H1 (cell line): Measurements from ENCODE around the gene DIO3. TPM values are rescaled to one million over a fixed set of nuclear protein-coding genes. Genes with fewer than 3 reads are reported as not detected.

Source experiments
- CTCF ChIA-PET: fragments of 300-600 bp; sonication (Branson Sonifier 250); formaldehyde crosslinking; loops from one replicate; lab custom pipeline; 2021; ENCODE audit not compliant: partially characterized antibody; lab: Charles Lee
- POLR2A ChIA-PET: fragments of 300-600 bp; sonication (Branson Sonifier 250); formaldehyde crosslinking; loops from one replicate; lab custom pipeline; 2021; ENCODE audit warnings: inconsistent platforms; ENCODE audit not compliant: partially characterized antibody; lab: Charles Lee
- DNase-seq, 2 experiments: peaks; one replicate each; pipeline versions ENCODE4 v3.0.0 to v3.0.0-alpha.2; 2010 to 2022; ENCODE audit warnings: low spot score in 2 of 2, low read depth in 1 of 2, mixed read lengths in 1 of 2
- FAIRE-seq: peaks from 2 replicates; lab custom pipeline; 2011; peaks lifted over from hg19 to GRCh38; lab: Jason Lieb, UNC
- H2AFZ ChIP-seq: 2 replicates; pipeline ENCODE4 v1.8.1; 2012; ENCODE audit warnings: low read length, inconsistent platforms
- H2AK5ac ChIP-seq: 2 replicates; pipeline ENCODE4 v1.6.1; 2013; ENCODE audit warnings: low read depth, low read length
- H2BK120ac ChIP-seq: replicated peaks from 2 replicates; pipeline ENCODE3; 2013; ENCODE audit warnings: low read depth, low read length, inconsistent platforms
- H2BK12ac ChIP-seq: 2 replicates; pipeline ENCODE4 v1.6.1; 2013; ENCODE audit warnings: low read depth, low read length
- H2BK15ac ChIP-seq: 2 replicates; pipeline ENCODE4 v1.6.1; 2013; ENCODE audit warnings: low read length
- H2BK20ac ChIP-seq: 2 replicates; pipeline ENCODE4 v1.6.1; 2013; ENCODE audit warnings: low read length
- H2BK5ac ChIP-seq: 2 replicates; pipeline ENCODE4 v1.6.1; 2013; ENCODE audit warnings: low read depth, low read length
- H3K14ac ChIP-seq: 2 replicates; pipeline ENCODE4 v1.6.1; 2013; ENCODE audit warnings: inconsistent platforms; ENCODE audit not compliant: insufficient read length
- H3K18ac ChIP-seq: 2 replicates; pipeline ENCODE4 v1.6.1; 2013; ENCODE audit warnings: low read length; ENCODE audit errors: extremely low read depth
- H3K23ac ChIP-seq: 2 replicates; pipeline ENCODE4 v1.6.1; 2013; ENCODE audit warnings: inconsistent platforms; ENCODE audit not compliant: insufficient read length
- H3K23me2 ChIP-seq: 2 replicates; pipeline ENCODE4 v1.6.1; 2013; ENCODE audit warnings: low read depth, low read length
- H3K27ac ChIP-seq: 2 replicates; pipeline ENCODE4 v1.6.1; 2011; ENCODE audit warnings: low read depth, low read length, inconsistent platforms
- H3K27me3 ChIP-seq, 4 experiments: replicated peaks in 1 of 4; 1 replicate in 1 of 4; 2 replicates in 3 of 4; pipeline versions ENCODE4 v1.6.1 to v1.8.1; 2011 to 2013; ENCODE audit warnings: low read length in 3 of 4, mild to moderate bottlenecking in 3 of 4, inconsistent platforms in 2 of 4, mixed read lengths in 2 of 4, moderate library complexity in 1 of 4; ENCODE audit not compliant: control insufficient read depth in 3 of 4, insufficient read depth in 3 of 4; ENCODE audit errors: extremely low read depth in 1 of 4
- H3K36me3 ChIP-seq, 4 experiments: 2 replicates each; pipeline versions ENCODE4 v1.6.1 to v1.8.1; 2011 to 2013; ENCODE audit warnings: mild to moderate bottlenecking in 4 of 4, low read length in 3 of 4, moderate library complexity in 2 of 4, control low read depth in 1 of 4, inconsistent platforms in 1 of 4; ENCODE audit not compliant: insufficient read depth in 4 of 4, control insufficient read depth in 2 of 4
- H3K4ac ChIP-seq: replicated peaks from 2 replicates; pipeline ENCODE3; 2013; ENCODE audit warnings: low read length, low read depth, mixed read lengths, inconsistent platforms; ENCODE audit not compliant: insufficient read length
- H3K4me1 ChIP-seq, 4 experiments: replicated peaks in 1 of 4; 1 replicate in 1 of 4; 2 replicates in 3 of 4; pipeline versions ENCODE4 v1.6.1 to v1.8.1; 2011 to 2013; ENCODE audit warnings: low read length in 3 of 4, inconsistent platforms in 2 of 4, mixed read lengths in 1 of 4; ENCODE audit not compliant: insufficient read depth in 4 of 4, control insufficient read depth in 3 of 4
- H3K4me2 ChIP-seq, 2 experiments: 2 replicates each; pipeline versions ENCODE4 v1.6.1 to v1.8.1; 2011 to 2013; ENCODE audit warnings: low read depth in 2 of 2, low read length in 2 of 2, control low read depth in 1 of 2, inconsistent platforms in 1 of 2, mild to moderate bottlenecking in 1 of 2; ENCODE audit not compliant: insufficient read depth in 1 of 2
- H3K4me3 ChIP-seq, 4 experiments: fragments of 200-600, 300-600 bp in 1 of 4; sonication (generic), shearing (Covaris generic), sonication (Bioruptor Twin) in 1 of 4; 2 replicates each; pipeline versions ENCODE4 v1.5.1 to v1.8.1; 2011 to 2016; ENCODE audit warnings: low read length in 4 of 4, low read depth in 3 of 4, control low read depth in 2 of 4, inconsistent platforms in 2 of 4, mild to moderate bottlenecking in 2 of 4, mixed read lengths in 1 of 4, moderate library complexity in 1 of 4; ENCODE audit not compliant: insufficient read depth in 2 of 4; ENCODE audit errors: extremely low read depth in 1 of 4
- H3K56ac ChIP-seq: replicated peaks from 2 replicates; pipeline ENCODE3; 2013; ENCODE audit warnings: low read depth, mild to moderate bottlenecking, mixed read lengths, low read length, inconsistent platforms; ENCODE audit not compliant: insufficient read length
- H3K79me1 ChIP-seq: 2 replicates; pipeline ENCODE4 v1.6.1; 2013; ENCODE audit warnings: low read depth, low read length, control low read depth
- H3K79me2 ChIP-seq, 2 experiments: 2 replicates each; pipeline versions ENCODE4 v1.6.1 to v1.8.1; 2012 to 2013; ENCODE audit warnings: low read length in 2 of 2, mild to moderate bottlenecking in 2 of 2, inconsistent platforms in 1 of 2; ENCODE audit not compliant: insufficient read depth in 2 of 2, control insufficient read depth in 1 of 2
- H3K9ac ChIP-seq, 4 experiments: replicated peaks in 1 of 4; 1 replicate in 1 of 4; 2 replicates in 3 of 4; pipeline versions ENCODE4 v1.6.1 to v1.8.1; 2011 to 2013; ENCODE audit warnings: low read depth in 3 of 4, low read length in 3 of 4, control low read depth in 2 of 4, mild to moderate bottlenecking in 2 of 4, moderate library complexity in 2 of 4, inconsistent platforms in 1 of 4; ENCODE audit errors: extremely low read depth in 1 of 4
- H3K9me3 ChIP-seq, 2 experiments: 2 replicates each; pipeline versions ENCODE4 v1.6.1 to v1.8.1; 2012 to 2013; ENCODE audit warnings: mild to moderate bottlenecking in 2 of 2, moderate library complexity in 2 of 2, control low read depth in 1 of 2, inconsistent platforms in 1 of 2, low read depth in 1 of 2, low read length in 1 of 2, mixed read lengths in 1 of 2; ENCODE audit not compliant: insufficient read depth in 2 of 2
- H4K20me1 ChIP-seq, 2 experiments: replicated peaks in 1 of 2; 2 replicates each; pipeline versions ENCODE3 to v1.8.1; 2011 to 2013; ENCODE audit warnings: inconsistent platforms in 2 of 2, low read length in 2 of 2, mild to moderate bottlenecking in 1 of 2; ENCODE audit not compliant: insufficient read depth in 2 of 2, control insufficient read depth in 1 of 2
- H4K5ac ChIP-seq: 2 replicates; pipeline ENCODE4 v1.6.1; 2013; ENCODE audit warnings: low read length, low read depth, mixed read lengths, inconsistent platforms; ENCODE audit not compliant: insufficient read length
- H4K8ac ChIP-seq: 2 replicates; pipeline ENCODE4 v1.8.0; 2013; ENCODE audit warnings: mild to moderate bottlenecking, moderate library complexity, low read length, inconsistent platforms; ENCODE audit not compliant: insufficient read depth; ENCODE audit errors: extremely low read depth
- H4K91ac ChIP-seq: replicated peaks from 2 replicates; pipeline ENCODE3; 2013; ENCODE audit warnings: low read length, mixed read lengths, inconsistent platforms; ENCODE audit not compliant: insufficient read length
- CHD1 ChIP-seq: IDR thresholded peaks from 2 replicates; pipeline ENCODE4 v1.6.1; 2012; ENCODE audit warnings: low read depth, low read length, improper control_type of control experiment
- EP300 ChIP-seq, 2 experiments: IDR thresholded peaks; 1 replicate in 1 of 2; 2 replicates in 1 of 2; pipeline ENCODE4 v1.6.1; 2011 to 2012; ENCODE audit warnings: low read depth in 2 of 2, low read length in 2 of 2, mild to moderate bottlenecking in 2 of 2, borderline replicate concordance in 1 of 2, inconsistent platforms in 1 of 2, moderate library complexity in 1 of 2
- HDAC2 ChIP-seq, 2 experiments: fragments of 300-600 bp in 1 of 2; sonication (generic) in 1 of 2; IDR thresholded peaks; 2 replicates each; pipeline ENCODE4 v1.6.1; 2011 to 2012; ENCODE audit warnings: low read depth in 2 of 2, low read length in 2 of 2, mild to moderate bottlenecking in 2 of 2, moderate library complexity in 2 of 2, borderline replicate concordance in 1 of 2, inconsistent platforms in 1 of 2
- JUND ChIP-seq: IDR thresholded peaks from 2 replicates; pipeline ENCODE4 v1.6.1; 2011; ENCODE audit warnings: mild to moderate bottlenecking, improper control_type of control experiment, low read length
- PHF8 ChIP-seq: fragments of 200-600 bp; sonication (generic); conservative IDR thresholded peaks from 2 replicates; pipeline ENCODE4 v1.7.1; 2012; ENCODE audit warnings: low read depth, mild to moderate bottlenecking, inconsistent platforms, low read length, moderate library complexity
- RFX5 ChIP-seq: IDR thresholded peaks from 2 replicates; pipeline ENCODE4 v1.6.1; 2011; ENCODE audit warnings: low read depth, low read length, improper control_type of control experiment, borderline replicate concordance
- RNF2 ChIP-seq: fragments of 200-900, 300-1000 bp; sonication (generic); IDR thresholded peaks from 2 replicates; pipeline ENCODE4 v1.7.1; 2016; ENCODE audit warnings: borderline replicate concordance, low read depth, mild to moderate bottlenecking, antibody characterized with exemption, low read length; ENCODE audit not compliant: poor library complexity, severe bottlenecking; ENCODE audit errors: missing control alignments
- SUZ12 ChIP-seq: fragments of 200-600 bp; sonication (generic); IDR thresholded peaks from 2 replicates; pipeline ENCODE4 v1.6.1; 2012; ENCODE audit warnings: mild to moderate bottlenecking, inconsistent platforms, low read length, moderate library complexity, mixed read lengths
- TAF1 ChIP-seq: IDR thresholded peaks from 2 replicates; pipeline ENCODE4 v1.6.1; 2011; ENCODE audit warnings: mild to moderate bottlenecking, low read depth, low read length
- TBP ChIP-seq: IDR thresholded peaks from 2 replicates; pipeline ENCODE4 v1.6.1; 2011; ENCODE audit warnings: low read depth, low read length, improper control_type of control experiment
- WGBS, 2 experiments: shearing (Covaris generic) in 1 of 2; methylation state at CpG; one replicate each; pipeline versions ENCODE4 v1.1.6 to v1.1.7; 2013 to 2015; ENCODE audit warnings: low lambda C conversion rate in 2 of 2, mixed read lengths in 2 of 2, inconsistent platforms in 1 of 2, low coverage in 1 of 2, missing lambda C conversion rate in 1 of 2; ENCODE audit not compliant: insufficient replicate concordance in 2 of 2, insufficient coverage in 1 of 2, insufficient read length in 1 of 2; ENCODE audit errors: extremely low coverage in 1 of 2, missing lambda C conversion rate in 1 of 2; 5-methylcytosine and 5-hydroxymethylcytosine counted together
- polyA plus RNA-seq, 7 experiments: library from polyadenylated mRNA; depleted of rRNA in 3 of 7; stranded (reverse) in 5 of 7; unstranded in 2 of 7; fragments of >200 nt in 5 of 7; fragments of 200-250 nt in 2 of 7; gene quantifications; 1 replicate in 5 of 7; 2 replicates in 1 of 7; 4 replicates in 1 of 7; pipeline versions ENCODE4 v1.2.1 to v1.2.3, GENCODE V29; 2011 to 2013; ENCODE audit warnings: missing spikeins in 2 of 7, mixed read lengths in 2 of 7
- total RNA-seq: library from RNA; stranded (reverse); fragmentation: NEBNext Ultra II Directional; extraction: Animal tissue kit (Norgen Biotek cat#: 25700); gene quantifications from 2 replicates; pipeline ENCODE4 v1.2.1, GENCODE V29; 2021
- TF ChIP-seq, protein P1 (sequence below): IDR thresholded peaks from 2 replicates; pipeline ENCODE4 v1.6.1; 2011; ENCODE audit warnings: low read length, improper control_type of control experiment

DIO3 gene
- total and polyA plus RNA-seq, 2 of the 8 experiments (the other 6 are each of a cell fraction or from before 2014, with no cell fraction given) = 0.17 to 0.19 TPM

DNA sequence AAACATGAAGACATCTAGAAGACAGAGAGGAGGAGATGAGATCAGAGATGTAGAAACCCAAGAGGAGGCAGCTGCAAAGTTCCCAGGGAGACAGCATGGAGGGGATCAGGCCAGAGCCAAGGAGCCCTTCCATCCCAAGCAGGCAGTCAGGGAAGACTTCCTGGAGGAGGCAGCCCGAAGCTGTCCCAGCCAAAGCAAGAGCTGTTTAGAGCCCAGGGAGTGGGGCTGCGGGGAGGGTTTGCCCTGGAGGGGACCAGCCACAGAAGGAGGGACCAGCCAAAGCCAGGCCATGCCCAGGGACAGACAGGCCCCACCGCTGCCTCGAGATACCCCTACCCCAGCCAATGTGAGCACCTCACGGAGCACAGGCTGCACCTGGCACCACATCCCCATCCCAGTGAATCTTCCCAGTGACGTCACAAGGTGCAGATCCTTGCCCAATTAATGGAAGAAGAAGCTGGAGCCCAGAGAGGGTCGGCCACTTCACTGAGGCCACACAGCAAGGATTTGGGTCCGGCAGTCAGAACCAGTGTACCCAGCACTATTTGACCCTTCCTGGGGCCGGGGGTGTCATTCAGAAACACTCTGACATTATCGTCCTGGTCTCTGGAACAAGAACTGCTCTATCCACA lies 14.1 kb upstream of the DIO3 start:
- Histone ChIP-seq H2BK15ac (no peak overlapping the region), H3K23me2 (peaks cover 7% of the 10 kb centered on the region; the same call in 1 of the 2 replicates)
- TF ChIP-seq SUZ12 (no peak), TAF1 (no peak), EP300 (IDR thresholded peaks at IDR 0.05; ENCODE audit: borderline replicate concordance in 1 of 2, low read depth in 2 of 2, low read length in 2 of 2) (no peak), TBP (no peak), RNF2 (no peak), CHD1 (no peak), RFX5 (no peak), JUND (no peak), PHF8 (no peak), HDAC2 (IDR thresholded peaks at IDR 0.05; ENCODE audit: borderline replicate concordance in 1 of 2, low read depth in 2 of 2, low read length in 2 of 2) (no peak)
- TF ChIP-seq, protein P1, sequence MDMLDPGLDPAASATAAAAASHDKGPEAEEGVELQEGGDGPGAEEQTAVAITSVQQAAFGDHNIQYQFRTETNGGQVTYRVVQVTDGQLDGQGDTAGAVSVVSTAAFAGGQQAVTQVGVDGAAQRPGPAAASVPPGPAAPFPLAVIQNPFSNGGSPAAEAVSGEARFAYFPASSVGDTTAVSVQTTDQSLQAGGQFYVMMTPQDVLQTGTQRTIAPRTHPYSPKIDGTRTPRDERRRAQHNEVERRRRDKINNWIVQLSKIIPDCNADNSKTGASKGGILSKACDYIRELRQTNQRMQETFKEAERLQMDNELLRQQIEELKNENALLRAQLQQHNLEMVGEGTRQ = no peak

More for the DNA sequence above, 14.1 kb upstream of the DIO3 start:
- Histone ChIP-seq H3K79me1 (no peaks in the 10 kb centered on the region), H3K4ac (no peak overlapping the region), H4K91ac (no peak overlapping the region), H3K36me3 (no peaks in the 10 kb centered on the region), H4K20me1 (no peaks in the 10 kb centered on the region), H3K9ac (no peak overlapping the region), H3K4me2 (no peak overlapping the region), H3K27me3 (no peaks in the 10 kb centered on the region), H2BK5ac (no peak overlapping the region), H3K79me2 (no peaks in the 10 kb centered on the region), H4K5ac (no peak overlapping the region), H3K23ac (no peak overlapping the region), H4K8ac (no peak overlapping the region), H2BK12ac (no peak overlapping the region), H3K56ac (no peak overlapping the region), H2AFZ (no peak overlapping the region), H3K18ac (no peak overlapping the region), H3K4me3 (no peak overlapping the region), H2AK5ac (no peak overlapping the region), H3K4me1 (peaks cover 0 to 3% (median 0%) of the 10 kb centered on the region in 4 experiments; a peak in 2 of 7 replicates), H2BK120ac (no peak overlapping the region), H2BK20ac (no peak overlapping the region), H3K9me3 (no peaks in the 10 kb centered on the region), H3K14ac (no peak overlapping the region), H3K27ac (no peak overlapping the region)
- 94% methylated on average over 10 of the region's 10 CpGs; no CpG with 5 or more reads in 1 of the 2 experiments for WGBS, 2 experiments
- DNase-seq (no peak), FAIRE-seq (no peak)
- ChIA-PET POLR2A (no interaction called here), CTCF (interaction anchor here (0.7 to 1.3 kb wide), 5 partner anchors 14 to 645 kb away, joined by 3 to 6 read pairs (median 3); partner anchors contain the start of gene DIO3)
